Thyroid gland (tissue), 4 donors: ENCODE measurements around the gene GRM4.

Source experiments
- CTCF ChIP-seq, 6 experiments: fragments of 200-600 bp in 3 of 6; fragments of 450-650 bp in 3 of 6; sonication (generic) in 3 of 6; IDR thresholded peaks; one replicate each; pipeline ENCODE4 v1.5.1; 2016 to 2019; ENCODE audit warnings: antibody characterized with exemption in 6 of 6, mild to moderate bottlenecking in 2 of 6, inconsistent platforms in 1 of 6, moderate library complexity in 1 of 6
- POLR2A ChIP-seq, 2 donors: fragments of 450-650 bp; IDR thresholded peaks; one replicate each; pipeline ENCODE4 v1.6.1; 2017; ENCODE audit warnings: antibody characterized with exemption in 2 of 2, mild to moderate bottlenecking in 2 of 2, moderate library complexity in 1 of 2

- no peak for TF ChIP-seq CTCF (IDR thresholded peaks at IDR 0.05)
- TF ChIP-seq POLR2A (IDR thresholded peaks at IDR 0.05) = no peak
Measured at GRCh38 chr6:34120953-34121675, 24.8 kb downstream of the GRM4 start.
